Mesenchymal stem cell (in vitro differentiated cells and primary cell): Measurements from ENCODE around the gene ANO6.
A peak's percentile ranks its signal among the peaks of the same experiment; 100 is the strongest.

Source experiments
- DNase-seq: peaks from one replicate; pipeline ENCODE4 v3.0.0-alpha.2; 2013
- H2AFZ ChIP-seq: one replicate; pipeline ENCODE4 v1.6.1; 2013; ENCODE audit warnings: low read depth, mild to moderate bottlenecking, control low read depth, inconsistent platforms, low read length, moderate library complexity
- H2AK5ac ChIP-seq: 2 replicates; pipeline ENCODE4 v1.6.1; 2013; ENCODE audit warnings: low read length, moderate library complexity, mild to moderate bottlenecking, inconsistent platforms; ENCODE audit not compliant: severe bottlenecking
- H2BK120ac ChIP-seq: one replicate; pipeline ENCODE4 v1.6.1; 2013; ENCODE audit warnings: low read depth, mild to moderate bottlenecking, inconsistent platforms, low read length, moderate library complexity
- H2BK12ac ChIP-seq, 2 experiments: one replicate each; pipeline ENCODE4 v1.6.1; 2013; ENCODE audit warnings: inconsistent platforms in 2 of 2, low read length in 2 of 2, mild to moderate bottlenecking in 2 of 2, moderate library complexity in 2 of 2, control low read depth in 1 of 2
- H2BK15ac ChIP-seq: one replicate; pipeline ENCODE4 v1.6.1; 2013; ENCODE audit warnings: mild to moderate bottlenecking, low read depth, inconsistent platforms; ENCODE audit not compliant: poor library complexity, severe bottlenecking
- H2BK5ac ChIP-seq: 2 replicates; pipeline ENCODE4 v1.6.1; 2013; ENCODE audit warnings: low read depth, mild to moderate bottlenecking, low read length, control low read depth, inconsistent platforms; ENCODE audit not compliant: poor library complexity, severe bottlenecking
- H3K14ac ChIP-seq, 2 experiments: one replicate each; pipeline ENCODE4 v1.6.1; 2013; ENCODE audit warnings: inconsistent platforms in 2 of 2, low read length in 2 of 2, control low read depth in 1 of 2, mild to moderate bottlenecking in 1 of 2, moderate library complexity in 1 of 2
- H3K18ac ChIP-seq, 2 experiments: one replicate each; pipeline ENCODE4 v1.6.1; 2013; ENCODE audit warnings: inconsistent platforms in 2 of 2, low read length in 2 of 2, control low read depth in 1 of 2, low read depth in 1 of 2, mild to moderate bottlenecking in 1 of 2
- H3K23ac ChIP-seq, 2 experiments: one replicate each; pipeline ENCODE4 v1.6.1; 2013; ENCODE audit warnings: inconsistent platforms in 2 of 2, low read length in 2 of 2, mild to moderate bottlenecking in 2 of 2, moderate library complexity in 2 of 2, control low read depth in 1 of 2
- H3K27ac ChIP-seq: 2 replicates; pipeline ENCODE4 v1.5.1; 2013; ENCODE audit warnings: mild to moderate bottlenecking, moderate library complexity, low read length, control low read depth, inconsistent platforms; ENCODE audit not compliant: poor library complexity, severe bottlenecking
- H3K27me3 ChIP-seq, 2 experiments: 2 replicates each; pipeline versions ENCODE4 v1.6.1 to v1.7.0; 2013; ENCODE audit warnings: low read length in 2 of 2, mild to moderate bottlenecking in 2 of 2, moderate library complexity in 2 of 2, control low read depth in 1 of 2, inconsistent platforms in 1 of 2; ENCODE audit not compliant: control insufficient read depth in 1 of 2, insufficient read depth in 1 of 2
- H3K36me3 ChIP-seq, 2 experiments: 2 replicates each; pipeline versions ENCODE4 v1.6.1 to v1.7.0; 2013; ENCODE audit warnings: low read length in 2 of 2, control low read depth in 1 of 2, inconsistent platforms in 1 of 2, low read depth in 1 of 2, mild to moderate bottlenecking in 1 of 2; ENCODE audit not compliant: insufficient read depth in 2 of 2, control insufficient read depth in 1 of 2
- H3K4ac ChIP-seq, 2 experiments: one replicate each; pipeline ENCODE4 v1.6.1; 2013; ENCODE audit warnings: inconsistent platforms in 2 of 2, low read length in 2 of 2, mild to moderate bottlenecking in 2 of 2, moderate library complexity in 2 of 2, control low read depth in 1 of 2, low read depth in 1 of 2
- H3K4me1 ChIP-seq: 2 replicates; pipeline ENCODE4 v1.6.1; 2013; ENCODE audit warnings: low read depth, low read length, control low read depth; ENCODE audit not compliant: control insufficient read depth, insufficient read depth
- H3K4me2 ChIP-seq: 2 replicates; pipeline ENCODE4 v1.6.1; 2013; ENCODE audit warnings: low read length, mild to moderate bottlenecking, inconsistent platforms; ENCODE audit not compliant: poor library complexity, severe bottlenecking
- H3K4me3 ChIP-seq, 2 experiments: 2 replicates each; pipeline versions ENCODE4 v1.5.1 to v1.7.0; 2013; ENCODE audit warnings: low read length in 2 of 2, mild to moderate bottlenecking in 2 of 2, control low read depth in 1 of 2, low read depth in 1 of 2; ENCODE audit not compliant: insufficient read depth in 1 of 2
- H3K79me1 ChIP-seq: replicated peaks from 2 replicates; pipeline ENCODE4 v1.6.1; 2013; ENCODE audit warnings: mild to moderate bottlenecking, control low read depth, low read length, inconsistent platforms; ENCODE audit not compliant: poor library complexity, severe bottlenecking
- H3K9ac ChIP-seq: 2 replicates; pipeline ENCODE4 v1.7.0; 2013; ENCODE audit warnings: mild to moderate bottlenecking, low read length, moderate library complexity
- H3K9me3 ChIP-seq: 2 replicates; pipeline ENCODE4 v1.7.0; 2013; ENCODE audit warnings: mild to moderate bottlenecking, low read length; ENCODE audit not compliant: control insufficient read depth
- H4K8ac ChIP-seq: one replicate; pipeline ENCODE4 v1.6.1; 2013; ENCODE audit warnings: inconsistent platforms, mild to moderate bottlenecking, low read length, moderate library complexity
- H4K91ac ChIP-seq: one replicate; pipeline ENCODE4 v1.6.1; 2013; ENCODE audit warnings: mild to moderate bottlenecking, low read length, inconsistent platforms
- WGBS: methylation state at CpG from one replicate; pipeline ENCODE4 v1.1.7; 2013; ENCODE audit warnings: mixed read lengths; 5-methylcytosine and 5-hydroxymethylcytosine counted together

Gene ANO6

GRCh38 chr12:45284096-45284901 lies 68.4 kb downstream of the ANO6 start:
- H4K91ac ChIP-seq, result no peak overlapping the region
- peak overlapping the region in 1 of 2 experiments; percentile 66 for H3K18ac ChIP-seq
- peaks cover 3% of the 10 kb centered on the region for H3K4me1 ChIP-seq
- H3K79me1 ChIP-seq, result peaks cover 22% of the 10 kb centered on the region
- H3K4me2 ChIP-seq, result peak overlapping the region; percentile 45
- H2BK12ac ChIP-seq, result no peak overlapping the region
- DNase-seq, result peak; percentile 88
- no peaks in the 10 kb centered on the region for H3K27me3 ChIP-seq
- H2BK120ac ChIP-seq, result peak overlapping the region; percentile 73
- no peak overlapping the region for H3K4me3 ChIP-seq
- no peaks in the 10 kb centered on the region for H3K9me3 ChIP-seq
- H2AFZ ChIP-seq, result no peak overlapping the region
- peak overlapping the region in 1 of 2 experiments; percentile 25 for H3K4ac ChIP-seq
- H3K27ac ChIP-seq, result peak overlapping the region; percentile 95
- peaks cover 0 to 2% of the 10 kb centered on the region in 2 experiments for H3K36me3 ChIP-seq
- H2AK5ac ChIP-seq, result peak overlapping the region; percentile 80
- H3K14ac ChIP-seq, result no peak overlapping the region
- 23% methylated on average over 5 of the region's 8 CpGs for WGBS
- no peak overlapping the region for H4K8ac ChIP-seq
- H3K23ac ChIP-seq, result no peak overlapping the region
- peak overlapping the region; percentile 89 for H2BK5ac ChIP-seq
- no peak overlapping the region for H2BK15ac ChIP-seq
- H3K9ac ChIP-seq, result peak overlapping the region; percentile 32

GRCh38 chr12:45285717-45286116 lies 69.8 kb downstream of the ANO6 start:
- Histone ChIP-seq H3K36me3 (peaks cover 0 to 2% of the 10 kb centered on the region in 2 experiments), H2BK120ac (no peak overlapping the region), H2BK15ac (no peak overlapping the region), H2BK12ac (no peak overlapping the region), H2AK5ac (peak overlapping the region; percentile 35), H3K27me3 (no peaks in the 10 kb centered on the region), H2BK5ac (no peak overlapping the region), H3K4me1 (peaks cover 3% of the 10 kb centered on the region), H3K4me3 (no peak overlapping the region), H3K79me1 (peaks cover 19% of the 10 kb centered on the region), H3K9ac (no peak overlapping the region), H3K27ac (no peak overlapping the region), H4K8ac (no peak overlapping the region), H3K9me3 (no peaks in the 10 kb centered on the region), H3K18ac (peak overlapping the region in 1 of 2 experiments; percentile 50), H3K4ac (no peak overlapping the region), H2AFZ (no peak overlapping the region), H3K4me2 (no peak overlapping the region), H4K91ac (no peak overlapping the region), H3K14ac (no peak overlapping the region), H3K23ac (no peak overlapping the region)
- WGBS, result 100% methylated on average over 1 of the region's 2 CpGs
- DNase-seq, result no peak

- DNase-seq, result no peak
- no peaks in the 10 kb centered on the region for H3K36me3 ChIP-seq
- no peak overlapping the region for H3K18ac ChIP-seq
- H4K91ac ChIP-seq, result no peak overlapping the region
- no peak overlapping the region for H3K27ac ChIP-seq
- H4K8ac ChIP-seq, result no peak overlapping the region
- no peak overlapping the region for H2BK120ac ChIP-seq
- H3K4ac ChIP-seq, result no peak overlapping the region
- no peak overlapping the region for H3K9ac ChIP-seq
- no peak overlapping the region for H2BK5ac ChIP-seq
- peak overlapping the region; percentile 52 for H2AK5ac ChIP-seq
- no peaks in the 10 kb centered on the region for H3K27me3 ChIP-seq
- H3K23ac ChIP-seq, result no peak overlapping the region
- H2BK15ac ChIP-seq, result no peak overlapping the region
- H3K4me1 ChIP-seq, result peaks cover 3% of the 10 kb centered on the region
- H3K79me1 ChIP-seq, result peaks cover 19% of the 10 kb centered on the region
- no peak overlapping the region for H3K4me2 ChIP-seq
- no peak overlapping the region for H3K4me3 ChIP-seq
- no peak overlapping the region for H3K14ac ChIP-seq
- no peaks in the 10 kb centered on the region for H3K9me3 ChIP-seq
- 92% methylated on average over 2 of the region's 2 CpGs for WGBS
- H2BK12ac ChIP-seq, result no peak overlapping the region
- H2AFZ ChIP-seq, result no peak overlapping the region
These were observed 70.7 kb downstream of the ANO6 start for GRCh38 chr12:45286621-45287020.

- no peaks in the 10 kb centered on the region for H3K27me3 ChIP-seq
- DNase-seq, result no peak
- no peak overlapping the region for H2BK120ac ChIP-seq
- no peak overlapping the region for H2BK5ac ChIP-seq
- H3K36me3 ChIP-seq, result no peaks in the 10 kb centered on the region
- no peak overlapping the region for H4K8ac ChIP-seq
- WGBS, result 96% methylated on average over 3 of the region's 4 CpGs
- H3K27ac ChIP-seq, result no peak overlapping the region
- no peak overlapping the region for H3K4me2 ChIP-seq
- H3K4ac ChIP-seq, result no peak overlapping the region
- H2AFZ ChIP-seq, result no peak overlapping the region
- H3K18ac ChIP-seq, result no peak overlapping the region
- H3K79me1 ChIP-seq, result peaks cover 20% of the 10 kb centered on the region
- H2BK12ac ChIP-seq, result no peak overlapping the region
- peaks cover 2% of the 10 kb centered on the region for H3K4me1 ChIP-seq
- H3K9ac ChIP-seq, result peak overlapping the region; percentile 59
- no peak overlapping the region for H2AK5ac ChIP-seq
- H3K14ac ChIP-seq, result no peak overlapping the region
- H3K4me3 ChIP-seq, result peak overlapping the region in 1 of 2 experiments; percentile 35
- no peak overlapping the region for H4K91ac ChIP-seq
- no peaks in the 10 kb centered on the region for H3K9me3 ChIP-seq
- H3K23ac ChIP-seq, result no peak overlapping the region
- no peak overlapping the region for H2BK15ac ChIP-seq
These were observed 73.6 kb downstream of the ANO6 start for GRCh38 chr12:45289245-45290215.
